GM19023 (cell line): ENCODE results near the gene FNIP2.
"Not testable (repeated sequence)": the region's sequence is repeated elsewhere in the genome, so short reads cannot be mapped to it uniquely, and the experiment has no call there.

Experiments
- ATAC-seq: cut with Tn5 transposase; IDR thresholded peaks from one replicate; pipeline ENCODE4 v1.9.1; 2021; ENCODE audit warnings: mild to moderate bottlenecking, moderate library complexity; ENCODE audit not compliant: unreplicated experiment

The FNIP2 gene

DNA sequence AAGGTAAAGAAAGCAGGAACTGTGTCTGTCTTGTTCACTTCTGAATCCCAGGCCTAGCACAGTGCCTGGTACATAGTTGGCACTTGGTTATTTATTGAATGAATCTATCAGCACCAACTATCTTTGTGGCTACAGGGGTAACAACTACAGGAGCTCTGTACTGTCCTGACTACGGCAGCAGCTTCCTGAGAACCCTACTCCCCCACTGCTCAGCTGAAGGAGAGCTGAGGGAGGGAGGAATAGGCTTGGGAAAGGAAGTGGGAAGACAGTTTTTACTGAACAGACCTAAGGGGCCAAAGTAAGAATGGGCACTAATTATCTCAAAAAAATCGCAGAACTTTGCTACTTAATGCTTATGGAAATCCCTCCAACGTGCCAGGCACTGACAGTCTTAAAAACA, 178.0 kb downstream of the FNIP2 start:
- ATAC-seq: no peak

DNA sequence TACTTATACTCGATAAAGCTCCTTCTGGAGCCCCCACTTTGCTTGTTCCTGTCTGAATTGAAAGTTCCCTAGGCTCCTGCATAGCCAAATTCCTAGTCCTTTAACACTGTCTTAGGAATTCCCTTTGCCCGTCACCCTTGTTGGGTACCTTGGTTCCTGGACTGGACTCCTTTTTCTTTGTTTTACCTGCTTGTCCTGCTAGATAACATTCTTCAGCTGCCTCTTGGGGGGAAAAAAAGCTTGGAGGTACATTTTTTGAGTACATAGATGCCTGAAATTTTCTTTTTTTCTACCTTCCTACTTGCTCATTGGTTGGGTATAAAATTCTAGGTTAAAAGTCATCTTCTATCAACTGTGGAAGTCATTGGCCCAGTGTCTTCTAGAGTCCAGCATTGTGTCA, 179.2 kb downstream of the FNIP2 start:
- ATAC-seq: no peak

DNA sequence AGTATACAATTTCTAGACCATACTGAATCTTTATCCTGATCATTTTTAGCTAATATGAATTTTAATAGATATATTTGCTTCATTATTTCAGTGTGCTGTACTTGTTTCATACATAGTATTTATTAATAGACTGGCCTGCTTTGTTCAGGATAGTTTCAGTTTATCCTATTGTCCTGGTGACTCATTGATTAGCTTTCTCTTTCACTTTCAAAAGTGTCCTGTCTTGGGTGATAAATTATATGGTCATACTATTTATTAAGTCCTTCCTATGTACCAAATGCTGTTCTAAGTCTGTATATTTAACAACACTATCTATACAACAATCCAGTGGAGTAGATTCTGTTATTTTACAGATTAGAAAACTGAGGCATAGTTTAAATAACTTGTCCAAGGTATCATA, 180.3 kb downstream of the FNIP2 start:
- ATAC-seq: no peak

DNA sequence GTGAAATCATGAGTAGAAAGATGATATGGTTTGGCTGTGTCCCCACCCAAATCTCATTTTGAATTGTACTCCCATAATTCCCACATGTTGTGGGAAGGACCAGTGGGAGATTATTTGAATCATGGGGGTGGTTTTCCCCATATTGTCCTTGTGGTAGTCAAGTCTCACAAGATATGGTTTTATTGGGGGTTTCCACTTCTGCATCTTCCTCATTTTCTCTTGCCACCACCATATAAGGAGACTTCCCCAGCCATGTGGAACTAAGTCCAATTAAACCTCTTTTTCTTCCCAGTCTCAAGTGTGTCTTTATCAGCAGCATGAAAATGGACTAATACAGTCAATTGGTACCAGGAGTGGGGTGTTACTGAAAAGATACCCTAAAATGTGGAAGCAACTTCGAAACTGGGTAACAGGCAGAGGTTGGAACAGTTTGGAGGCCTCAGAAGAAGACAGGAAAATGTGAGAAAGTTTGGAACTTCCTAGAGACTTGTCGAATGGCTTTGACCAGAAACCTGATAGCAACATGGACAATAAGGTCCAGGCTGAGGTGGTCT, 183.5 kb downstream of the FNIP2 start:
- not testable (repeated sequence) for ATAC-seq

DNA sequence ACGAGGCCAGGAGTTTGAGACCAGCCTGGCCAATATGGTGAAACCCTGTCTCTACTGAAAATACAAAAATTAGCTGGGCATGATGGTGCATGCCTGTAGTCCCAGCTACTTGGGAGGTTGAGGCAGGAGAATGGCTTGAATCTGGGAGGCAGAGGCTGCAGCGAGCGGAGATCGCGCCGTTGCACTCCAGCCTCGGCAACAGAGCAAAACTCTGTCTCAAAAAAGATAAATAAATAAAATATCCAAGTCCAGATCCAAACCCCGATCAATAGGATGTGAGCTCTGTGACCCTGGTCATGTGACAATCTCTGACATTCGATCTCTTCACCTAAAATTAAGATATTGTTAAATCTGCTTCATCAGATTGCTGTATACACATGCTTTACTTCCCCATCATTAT, 187.5 kb downstream of the FNIP2 start:
- ATAC-seq: not testable (repeated sequence)

DNA sequence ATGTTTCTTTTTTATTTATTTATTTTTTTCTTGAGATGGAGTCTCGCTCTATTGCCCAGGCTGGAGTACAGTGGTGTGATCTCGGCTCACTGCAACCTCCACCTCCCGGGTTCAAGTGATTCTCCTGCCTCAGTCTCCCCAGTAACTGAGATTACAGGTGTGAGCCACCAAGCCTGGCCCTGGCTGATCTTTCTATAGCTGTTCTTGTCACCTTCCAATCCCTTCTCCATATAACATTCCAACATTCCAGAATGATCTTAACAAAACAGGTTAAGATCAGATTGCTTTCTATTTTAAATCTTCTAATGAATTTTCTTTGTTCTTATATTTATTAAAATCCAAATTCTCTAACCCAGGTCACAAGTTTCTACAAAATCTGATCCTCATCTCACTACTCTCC, 188.1 kb downstream of the FNIP2 start:
- ATAC-seq: not testable (repeated sequence)
